ENCODE data around the gene MAMDC4.
A peak's percentile ranks its signal among the peaks of the same experiment; 100 is the strongest.
"Not testable (repeated sequence)": the region's sequence is repeated elsewhere in the genome, so short reads cannot be mapped to it uniquely, and the experiment has no call there.

The MAMDC4 gene

GRCh38 chr9:136880651-136881050, 28.5 kb downstream of the MAMDC4 start:
- DNase-seq (ENCODE audit: low read depth): no peak
- TF ChIP-seq CTCF (conservative IDR thresholded peaks at IDR 0.05; ENCODE audit: low read depth, low read length): no peak
- no peak overlapping the region for H3K4me3 ChIP-seq (ENCODE audit: low read length)

GRCh38 chr9:136881691-136882108, 29.6 kb downstream of the MAMDC4 start:
- DNase-seq (ENCODE audit: low read depth): no peak
- no peak overlapping the region for H3K4me3 ChIP-seq (ENCODE audit: low read length)
- TF ChIP-seq CTCF (conservative IDR thresholded peaks at IDR 0.05; ENCODE audit: low read depth, low read length): no peak

GRCh38 chr9:136882109-136882946, 30.2 kb downstream of the MAMDC4 start:
- DNase-seq (ENCODE audit: low read depth): no peak
- no peak for TF ChIP-seq CTCF (conservative IDR thresholded peaks at IDR 0.05; ENCODE audit: low read depth, low read length)
- H3K4me3 ChIP-seq (ENCODE audit: low read length): no peak overlapping the region

- not testable (repeated sequence) for H3K4me3 ChIP-seq (ENCODE audit: low read length); DNase-seq (ENCODE audit: low read depth)
Measured at GRCh38 chr9:136882947-136883283, 30.8 kb downstream of the MAMDC4 start.

GRCh38 chr9:136883670-136884069, 31.5 kb downstream of the MAMDC4 start:
- not testable (repeated sequence) for H3K4me3 ChIP-seq (ENCODE audit: low read length); DNase-seq (ENCODE audit: low read depth)

- H3K4me3 ChIP-seq (ENCODE audit: low read length): peak within 1 kb of the TSS; percentile 66
- DNase-seq (ENCODE audit: low read depth): peak; percentile 98
- no peak for TF ChIP-seq CTCF (conservative IDR thresholded peaks at IDR 0.05; ENCODE audit: low read depth, low read length)
Measured at GRCh38 chr9:136885950-136886578, 33.9 kb downstream of the MAMDC4 start, which contains the start of gene TRAF2. Gene TRAF2 (plus strand): TSS chr9:136886516. CDS start chr9:136898741, 12,225 bp downstream.

GRCh38 chr9:136886610-136887597, 34.8 kb downstream of the MAMDC4 start:
- TF ChIP-seq CTCF (conservative IDR thresholded peaks at IDR 0.05; ENCODE audit: low read depth, low read length): no peak
- DNase-seq (ENCODE audit: low read depth): no peak
- H3K4me3 ChIP-seq (ENCODE audit: low read length): peak overlapping the region; percentile 66

Measured in retinal pigment epithelial cell (primary cell).